K562 (cell line): ENCODE measurements around the gene FAM83F. TPM values are rescaled to one million over a fixed set of nuclear protein-coding genes. Genes with fewer than 3 reads are reported as not detected.

Experiments used
- CHAMP1 ChIP-seq: fragments of 450-650 bp; IDR thresholded peaks from 2 replicates; pipeline ENCODE4 v1.6.1; 2016; ENCODE audit warnings: mild to moderate bottlenecking
- CHD1 ChIP-seq: fragments of 200-600 bp; sonication (generic); IDR thresholded peaks from one replicate; pipeline ENCODE4 v1.6.1; 2012; ENCODE audit warnings: mild to moderate bottlenecking, moderate library complexity, low read length, inconsistent platforms
- SAP30 ChIP-seq: fragments of 200-600 bp; sonication (generic); IDR thresholded peaks from 2 replicates; pipeline ENCODE4 v1.6.1; 2012; ENCODE audit warnings: borderline replicate concordance, low read depth, mild to moderate bottlenecking, moderate library complexity, low read length, control low read depth, inconsistent platforms; ENCODE audit not compliant: insufficient read depth, poor library complexity, severe bottlenecking
- TSC22D4 ChIP-seq: fragments of 450-650 bp; IDR thresholded peaks from 2 replicates; pipeline ENCODE4 v1.6.1; 2016; ENCODE audit warnings: missing genetic modification characterization, missing biosample characterization, control low read depth
- ZFX ChIP-seq: sonication (generic); formaldehyde crosslinking; IDR thresholded peaks from 2 replicates; pipeline ENCODE4 v1.8.0; 2022; ENCODE audit warnings: mild to moderate bottlenecking, missing genetic modification reagents, moderate library complexity
- ZNF639 ChIP-seq, 2 experiments: fragments of 200-800 bp in 1 of 2; sonication (Bioruptor generic) in 1 of 2; sonication (generic) in 1 of 2; formaldehyde crosslinking in 1 of 2; IDR thresholded peaks in 1 of 2; conservative IDR thresholded peaks in 1 of 2; 2 replicates each; pipeline versions ENCODE4 v1.5.0 to v1.6.1; 2016 to 2020; ENCODE audit warnings: missing compliant biosample characterization in 1 of 2, missing genetic modification characterization in 1 of 2, missing genetic modification reagents in 1 of 2
- ZNF766 ChIP-seq: fragments of 200-800 bp; sonication (Bioruptor generic); conservative IDR thresholded peaks from 2 replicates; pipeline ENCODE4 v1.6.1; 2016; ENCODE audit warnings: missing genetic modification characterization, missing compliant biosample characterization
- polyA plus RNA-seq, 8 experiments: library from polyadenylated mRNA; depleted of rRNA in 4 of 8; stranded (reverse) in 5 of 8; unstranded in 3 of 8; fragments of >200 nt; fragmentation: Nextera tagmentation in 2 of 8; fragmentation: Illumina TruSeq in 1 of 8; extraction: Ambion mirVana in 2 of 8; extraction: Trizol in 1 of 8; gene quantifications; 2 replicates each; pipeline versions ENCODE4 v1.2.1 to v1.2.3, GENCODE V29; 2011 to 2014; ENCODE audit warnings: inconsistent platforms in 1 of 8, missing spikeins in 1 of 8
- total RNA-seq, 7 experiments: library from RNA; depleted of rRNA in 6 of 7; stranded (reverse); fragments of >200 nt in 6 of 7; fragmentation: Illumina TruSeq in 2 of 7; extraction: Trizol in 2 of 7; gene quantifications; 2 replicates each; pipeline versions ENCODE4 v1.2.1 to v1.2.3, GENCODE V29; 2011 to 2021; ENCODE audit warnings: low replicate concordance in 1 of 7
- TF ChIP-seq, protein P1 (sequence below), 2 experiments: fragments of 450-650 bp; IDR thresholded peaks; 2 replicates each; pipeline ENCODE4 v1.6.1; 2016
- TF ChIP-seq, protein P2 (sequence below): fragments of 450-650 bp; IDR thresholded peaks from 2 replicates; pipeline ENCODE4 v1.6.1; 2017; ENCODE audit warnings: antibody characterized with exemption, mild to moderate bottlenecking

The FAM83F gene
- total and polyA plus RNA-seq, 9 of the 15 experiments (the other 6 are each of a cell fraction or from before 2014, with no cell fraction given) = under 0.01 to 0.13 (median 0.04) TPM; not detected in 1

DNA sequence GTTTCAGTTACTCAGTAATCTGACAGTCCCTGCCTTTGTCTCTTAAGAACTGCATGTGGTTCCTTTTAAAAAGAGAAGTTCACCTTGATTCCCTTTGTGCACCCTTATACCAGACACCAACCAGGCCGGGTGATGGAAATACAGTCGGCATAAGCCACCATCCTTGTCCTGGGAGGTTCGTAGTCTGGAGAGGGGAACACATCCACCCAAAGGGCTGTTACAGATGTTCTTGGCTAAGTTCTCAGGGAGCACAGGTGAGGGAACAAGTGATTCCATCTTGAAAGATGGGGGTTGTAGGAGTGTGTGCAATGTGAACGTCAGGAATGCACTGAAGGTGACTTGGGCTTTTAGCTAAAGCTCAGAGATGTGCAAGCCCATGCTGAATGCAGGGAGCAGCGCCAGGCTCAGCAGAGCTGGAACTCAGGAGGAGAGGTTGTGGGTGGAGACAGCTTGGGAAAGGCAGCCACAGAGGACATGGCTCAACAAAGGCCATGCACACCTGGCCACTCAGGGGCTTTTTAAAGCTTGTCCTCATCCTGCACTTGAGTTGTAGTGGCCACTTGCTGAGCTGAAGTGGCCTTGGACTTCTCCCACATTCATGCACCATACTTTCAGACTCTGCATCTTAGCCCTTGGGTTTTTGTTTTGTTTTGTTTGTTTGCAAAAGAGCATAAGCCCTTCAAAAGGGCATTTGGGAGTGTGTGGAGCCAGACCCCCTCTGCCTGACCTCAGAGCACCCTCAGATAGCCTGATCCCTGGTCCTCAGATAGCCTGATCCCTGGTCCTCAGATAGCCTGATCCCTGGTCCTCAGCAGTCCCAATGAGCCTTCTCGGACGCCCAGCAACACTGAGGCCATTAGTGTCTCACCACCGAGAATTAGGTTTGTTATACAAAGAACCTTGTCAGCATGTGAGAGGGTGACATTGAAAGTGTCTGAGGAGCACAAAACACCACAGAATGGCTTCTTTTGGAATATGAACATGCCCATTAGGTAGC is 47.2 kb upstream of the FAM83F start (continued):
- TF ChIP-seq, protein P1, sequence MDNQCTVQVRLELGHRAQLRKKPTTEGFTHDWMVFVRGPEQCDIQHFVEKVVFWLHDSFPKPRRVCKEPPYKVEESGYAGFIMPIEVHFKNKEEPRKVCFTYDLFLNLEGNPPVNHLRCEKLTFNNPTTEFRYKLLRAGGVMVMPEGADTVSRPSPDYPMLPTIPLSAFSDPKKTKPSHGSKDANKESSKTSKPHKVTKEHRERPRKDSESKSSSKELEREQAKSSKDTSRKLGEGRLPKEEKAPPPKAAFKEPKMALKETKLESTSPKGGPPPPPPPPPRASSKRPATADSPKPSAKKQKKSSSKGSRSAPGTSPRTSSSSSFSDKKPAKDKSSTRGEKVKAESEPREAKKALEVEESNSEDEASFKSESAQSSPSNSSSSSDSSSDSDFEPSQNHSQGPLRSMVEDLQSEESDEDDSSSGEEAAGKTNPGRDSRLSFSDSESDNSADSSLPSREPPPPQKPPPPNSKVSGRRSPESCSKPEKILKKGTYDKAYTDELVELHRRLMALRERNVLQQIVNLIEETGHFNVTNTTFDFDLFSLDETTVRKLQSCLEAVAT (IDR thresholded peaks at IDR 0.05) = peak in 1 of 2 experiments; percentile 20; a peak in 1 of 4 replicates
- TF ChIP-seq, protein P2, sequence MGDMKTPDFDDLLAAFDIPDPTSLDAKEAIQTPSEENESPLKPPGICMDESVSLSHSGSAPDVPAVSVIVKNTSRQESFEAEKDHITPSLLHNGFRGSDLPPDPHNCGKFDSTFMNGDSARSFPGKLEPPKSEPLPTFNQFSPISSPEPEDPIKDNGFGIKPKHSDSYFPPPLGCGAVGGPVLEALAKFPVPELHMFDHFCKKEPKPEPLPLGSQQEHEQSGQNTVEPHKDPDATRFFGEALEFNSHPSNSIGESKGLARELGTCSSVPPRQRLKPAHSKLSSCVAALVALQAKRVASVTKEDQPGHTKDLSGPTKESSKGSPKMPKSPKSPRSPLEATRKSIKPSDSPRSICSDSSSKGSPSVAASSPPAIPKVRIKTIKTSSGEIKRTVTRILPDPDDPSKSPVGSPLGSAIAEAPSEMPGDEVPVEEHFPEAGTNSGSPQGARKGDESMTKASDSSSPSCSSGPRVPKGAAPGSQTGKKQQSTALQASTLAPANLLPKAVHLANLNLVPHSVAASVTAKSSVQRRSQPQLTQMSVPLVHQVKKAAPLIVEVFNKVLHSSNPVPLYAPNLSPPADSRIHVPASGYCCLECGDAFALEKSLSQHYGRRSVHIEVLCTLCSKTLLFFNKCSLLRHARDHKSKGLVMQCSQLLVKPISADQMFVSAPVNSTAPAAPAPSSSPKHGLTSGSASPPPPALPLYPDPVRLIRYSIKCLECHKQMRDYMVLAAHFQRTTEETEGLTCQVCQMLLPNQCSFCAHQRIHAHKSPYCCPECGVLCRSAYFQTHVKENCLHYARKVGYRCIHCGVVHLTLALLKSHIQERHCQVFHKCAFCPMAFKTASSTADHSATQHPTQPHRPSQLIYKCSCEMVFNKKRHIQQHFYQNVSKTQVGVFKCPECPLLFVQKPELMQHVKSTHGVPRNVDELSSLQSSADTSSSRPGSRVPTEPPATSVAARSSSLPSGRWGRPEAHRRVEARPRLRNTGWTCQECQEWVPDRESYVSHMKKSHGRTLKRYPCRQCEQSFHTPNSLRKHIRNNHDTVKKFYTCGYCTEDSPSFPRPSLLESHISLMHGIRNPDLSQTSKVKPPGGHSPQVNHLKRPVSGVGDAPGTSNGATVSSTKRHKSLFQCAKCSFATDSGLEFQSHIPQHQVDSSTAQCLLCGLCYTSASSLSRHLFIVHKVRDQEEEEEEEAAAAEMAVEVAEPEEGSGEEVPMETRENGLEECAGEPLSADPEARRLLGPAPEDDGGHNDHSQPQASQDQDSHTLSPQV = peak; percentile 53
- 0 out of 2 replicates have a peak, but pooled peaks have one; percentile 13 for TF ChIP-seq CHAMP1
- TF ChIP-seq ZNF639 (CRISPR knock-in tag; conservative IDR thresholded peaks at IDR 0.05 in 1 of 2, IDR thresholded peaks at IDR 0.05 in 1 of 2) = 0 out of 4 replicates have a peak, but pooled peaks of 1 of the 2 experiments have one; percentile 25
- peak; percentile 79; the same call in 1 of the 2 replicates for TF ChIP-seq TSC22D4 (tag)
- no peak for TF ChIP-seq ZNF766
- TF ChIP-seq SAP30 = peak; percentile 26
- peak; percentile 25 for TF ChIP-seq CHD1
- TF ChIP-seq ZFX (CRISPR knock-in tag) = peak; percentile 30; the same call in 1 of the 2 replicates
